Measurements from ENCODE around the gene NTN1. TPM values are rescaled to one million over a fixed set of nuclear protein-coding genes. Genes with fewer than 3 reads are reported as not detected.

The NTN1 gene
- total RNA-seq, 1 experiment from 2014 or later = 4.2 TPM

DNA sequence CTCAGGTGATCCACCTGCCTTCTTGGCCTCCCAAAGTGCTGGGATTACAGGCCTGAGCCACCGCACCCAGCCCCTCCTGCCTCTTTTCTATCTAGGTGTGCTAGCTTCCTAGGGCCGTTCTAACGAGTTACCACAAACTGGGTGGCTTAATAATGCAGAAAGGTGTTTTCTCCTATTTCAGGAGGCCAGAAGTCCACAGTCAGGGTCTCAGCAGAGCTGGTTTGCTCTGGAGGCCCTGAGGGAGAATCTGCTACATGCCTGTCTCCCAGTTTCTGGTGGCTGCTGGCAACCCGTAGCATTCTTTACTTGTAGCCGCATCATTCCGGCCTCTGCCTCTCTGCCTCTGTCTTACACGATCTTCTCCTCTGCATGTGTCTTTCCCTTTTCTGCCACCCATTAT, 89.2 kb downstream of the NTN1 start:
- ChIA-PET CTCF (no interaction called here), RAD21 (ENCODE audit: low non-redundant PET in 1 of 2, low total read pairs in 2 of 2, uncharacterized antibody in 2 of 2, unreplicated experiment in 2 of 2) (no interaction called here), POLR2A (no interaction called here)
- no peaks in the 10 kb centered on the region for H3K9me2 ChIP-seq (ENCODE audit: insufficient read depth)
- no peak for TF ChIP-seq EZH2 (IDR thresholded peaks at IDR 0.05)
- no peaks in the 10 kb centered on the region for H3K79me2 ChIP-seq (ENCODE audit: insufficient read depth, low read length)
- no peak for ATAC-seq
- H3K9me3 ChIP-seq (ENCODE audit: control insufficient read depth in 1 of 2, insufficient read depth in 1 of 2, low read depth in 1 of 2, low read length in 2 of 2) = no peaks in the 10 kb centered on the region
- H3K36me3 ChIP-seq (ENCODE audit: control insufficient read depth in 1 of 2, insufficient read depth in 2 of 2, low read length in 2 of 2) = no peaks in the 10 kb centered on the region; a peak in 1 of 4 replicates
- H3K9ac ChIP-seq (ENCODE audit: low read length) = no peak overlapping the region
- no peaks in the 10 kb centered on the region for H3K27me3 ChIP-seq (ENCODE audit: insufficient read depth, low read length)
- H3K27ac ChIP-seq (ENCODE audit: low read depth, low read length) = no peak overlapping the region
- no peak overlapping the region for H3K4me2 ChIP-seq (ENCODE audit: low read length)
- BruUV-seq (replicated peaks) = no TSS peak
- no peaks in the 10 kb centered on the region for H4K20me1 ChIP-seq (ENCODE audit: insufficient read depth)
- H3K4me3 ChIP-seq (replicated peaks in 1 of 2; ENCODE audit: low read depth in 1 of 2, low read length in 2 of 2) = no peak overlapping the region
- intact Hi-C loops (cut with micrococcal nuclease) = no loop called here
- no peak for DNase-seq (ENCODE audit: low read depth, low spot score)
- no peaks in the 10 kb centered on the region for H3K4me1 ChIP-seq (ENCODE audit: control insufficient read depth in 1 of 2, insufficient read depth in 2 of 2, low read length in 2 of 2)
- H2AFZ ChIP-seq (ENCODE audit: low read depth, low read length, poor library complexity, severe bottlenecking) = no peak overlapping the region

DNA sequence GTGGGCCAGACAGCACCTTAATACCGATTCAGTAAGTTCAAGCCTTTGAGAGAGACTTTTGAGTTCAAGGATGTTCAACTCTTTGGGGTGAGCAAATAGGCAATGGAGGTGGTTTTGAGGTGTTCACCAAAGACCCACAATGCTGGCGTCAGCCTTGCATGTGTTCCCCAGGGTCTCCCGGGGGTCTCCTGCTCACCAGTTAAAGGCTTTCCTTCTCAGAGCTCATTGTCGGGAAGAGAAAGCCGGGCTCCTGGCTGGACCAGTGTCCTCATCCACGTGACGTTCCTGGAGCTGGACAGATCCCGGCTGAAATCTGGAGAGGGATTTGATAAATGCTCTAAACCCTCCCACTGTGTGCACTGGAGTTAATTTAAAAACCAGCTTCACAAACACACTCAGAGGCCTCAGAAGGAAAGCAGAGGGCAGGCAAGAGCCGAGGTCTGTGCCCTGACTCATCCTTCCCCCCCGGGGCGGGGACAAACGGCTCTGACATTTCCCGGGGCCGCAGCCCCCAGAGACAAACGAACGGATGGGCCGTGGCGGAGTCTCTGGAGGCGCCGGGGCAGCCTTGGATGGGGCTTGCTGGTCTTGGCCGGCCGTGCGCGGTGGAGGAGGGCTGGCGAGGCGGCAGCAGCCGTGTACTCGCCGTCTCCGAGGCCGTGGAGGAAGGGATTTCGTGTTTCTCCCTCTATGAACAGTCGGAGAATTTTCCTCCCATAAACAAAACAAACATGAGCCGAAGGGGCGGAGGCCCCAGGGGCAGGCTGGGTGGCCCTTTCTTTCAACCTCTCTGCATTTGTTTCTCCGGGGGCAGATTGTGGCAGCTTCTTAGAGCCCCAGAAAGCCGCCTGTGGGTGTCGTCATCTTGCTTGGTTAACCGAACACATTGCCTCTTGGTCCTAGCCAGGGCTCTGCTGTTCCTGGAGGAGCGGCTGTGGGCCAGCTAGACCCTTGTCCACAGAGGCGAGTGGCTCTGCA, 94.2 kb downstream of the NTN1 start:
- RAD21 ChIA-PET (ENCODE audit: low non-redundant PET in 1 of 2, low total read pairs in 2 of 2, uncharacterized antibody in 2 of 2, unreplicated experiment in 2 of 2) = no interaction called here
- Histone ChIP-seq H3K4me1 (ENCODE audit: control insufficient read depth in 1 of 2, insufficient read depth in 2 of 2, low read length in 2 of 2) (no peaks in the 10 kb centered on the region), H3K9me2 (ENCODE audit: insufficient read depth) (no peaks in the 10 kb centered on the region), H3K27me3 (ENCODE audit: insufficient read depth, low read length) (no peaks in the 10 kb centered on the region), H3K79me2 (ENCODE audit: insufficient read depth, low read length) (no peaks in the 10 kb centered on the region), H3K9me3 (ENCODE audit: control insufficient read depth in 1 of 2, insufficient read depth in 1 of 2, low read depth in 1 of 2, low read length in 2 of 2) (no peaks in the 10 kb centered on the region; a peak in 1 of 4 replicates), H3K27ac (ENCODE audit: low read depth, low read length) (no peak overlapping the region), H3K36me3 (ENCODE audit: control insufficient read depth in 1 of 2, insufficient read depth in 2 of 2, low read length in 2 of 2) (no peaks in the 10 kb centered on the region; a peak in 1 of 4 replicates), H2AFZ (ENCODE audit: low read depth, low read length, poor library complexity, severe bottlenecking) (no peak overlapping the region), H4K20me1 (ENCODE audit: insufficient read depth) (no peaks in the 10 kb centered on the region), H3K9ac (ENCODE audit: low read length) (no peak overlapping the region), H3K4me2 (ENCODE audit: low read length) (no peak overlapping the region), H3K4me3 (replicated peaks in 1 of 2; ENCODE audit: low read depth in 1 of 2, low read length in 2 of 2) (no peak overlapping the region)
- CTCF ChIA-PET = no interaction called here
- intact Hi-C loops (cut with micrococcal nuclease) = no loop called here
- POLR2A ChIA-PET = no interaction called here
- DNase-seq (ENCODE audit: low read depth, low spot score) = no peak
- no TSS peak for BruUV-seq (replicated peaks)
- peak; percentile 40; the same call in 1 of the 2 replicates for ATAC-seq
- TF ChIP-seq FOSL1 (IDR thresholded peaks at IDR 0.05; ENCODE audit: low read depth) = no peak
- 0 out of 2 replicates have a peak, but pooled peaks have one; percentile 3 for TF ChIP-seq RAD21 (IDR thresholded peaks at IDR 0.05; ENCODE audit: low read depth)
- TF ChIP-seq EGR1 (IDR thresholded peaks at IDR 0.05; ENCODE audit: low read depth) = no peak
- no peak for TF ChIP-seq YY1 (IDR thresholded peaks at IDR 0.05; ENCODE audit: extremely low read depth, insufficient replicate concordance, low read depth, low read length)
- TF ChIP-seq POLR2AphosphoS5 (IDR thresholded peaks at IDR 0.05; ENCODE audit: low read depth, low read length) = no peak
- TF ChIP-seq CEBPB (IDR thresholded peaks at IDR 0.05; ENCODE audit: low read depth) = no peak
- no peak for TF ChIP-seq SRF (IDR thresholded peaks at IDR 0.05; ENCODE audit: low read depth)

All from HCT116 (cell line).